HG03066 (cell line): Measurements from ENCODE around the gene MXRA8.

Experiments
- ATAC-seq: cut with Tn5 transposase; IDR thresholded peaks from one replicate; pipeline ENCODE4 v1.9.1; 2021; ENCODE audit warnings: low read depth; ENCODE audit not compliant: unreplicated experiment

MXRA8 gene

GRCh38 chr1:1338278-1338677 lies 20.1 kb downstream of the MXRA8 start:
- no peak for ATAC-seq

- ATAC-seq = no peak
Measured at GRCh38 chr1:1337793-1338147, 20.6 kb downstream of the MXRA8 start.

GRCh38 chr1:1336931-1337792 lies 21.2 kb downstream of the MXRA8 start:
- ATAC-seq = no peak

GRCh38 chr1:1336446-1336845 lies 21.9 kb downstream of the MXRA8 start:
- no peak for ATAC-seq

- no peak for ATAC-seq
Measured at GRCh38 chr1:1335792-1336248, 22.5 kb downstream of the MXRA8 start.

GRCh38 chr1:1335283-1335682 lies 23.1 kb downstream of the MXRA8 start:
- no peak for ATAC-seq

- ATAC-seq = no peak
Measured at GRCh38 chr1:1334835-1335234, 23.5 kb downstream of the MXRA8 start.

GRCh38 chr1:1333551-1334241 lies 24.7 kb downstream of the MXRA8 start:
- no peak for ATAC-seq

GRCh38 chr1:1332774-1333480 lies 25.4 kb downstream of the MXRA8 start:
- ATAC-seq = no peak

GRCh38 chr1:1332031-1332755 lies 26.2 kb downstream of the MXRA8 start:
- no peak for ATAC-seq

- ATAC-seq = no peak
Measured at GRCh38 chr1:1331068-1331965, 27.0 kb downstream of the MXRA8 start, which contains the start of gene TAS1R3. Gene TAS1R3 (plus strand): TSS chr1:1331280. CDS start chr1:1331346, 66 bp downstream.

- no peak for ATAC-seq
Measured at GRCh38 chr1:1330366-1331067, 27.8 kb downstream of the MXRA8 start.

- no peak for ATAC-seq
Measured at GRCh38 chr1:1329304-1330210, 28.8 kb downstream of the MXRA8 start.

- no peak for ATAC-seq
Measured at GRCh38 chr1:1328254-1328653, 30.1 kb downstream of the MXRA8 start.

GRCh38 chr1:1327291-1327690 lies 31.1 kb downstream of the MXRA8 start:
- no peak for ATAC-seq

- no peak for ATAC-seq
Measured at GRCh38 chr1:1326075-1326605, 32.2 kb downstream of the MXRA8 start.

GRCh38 chr1:1325288-1326074 lies 32.9 kb downstream of the MXRA8 start:
- no peak for ATAC-seq
